Peyer's patch (tissue), 4 donors: ENCODE measurements around the gene UBE2Q2. TPM values are rescaled to one million over a fixed set of nuclear protein-coding genes. Genes with fewer than 3 reads are reported as not detected.

ENCODE experiments used
- DNase-seq, 3 donors: peaks; one replicate each; pipeline ENCODE4 v3.0.0-alpha.2; 2017 to 2019
- H3K27ac ChIP-seq, 4 donors: fragments of 200-600 bp; sonication (generic); one replicate each; pipeline ENCODE4 v1.5.1; 2016 to 2019
- H3K27me3 ChIP-seq, 2 donors: fragments of 200-600 bp; sonication (generic); one replicate each; pipeline ENCODE4 v1.5.1; 2019
- H3K36me3 ChIP-seq, 3 donors: fragments of 200-600 bp; sonication (generic); one replicate each; pipeline ENCODE4 v1.5.1; 2016 to 2019
- H3K4me1 ChIP-seq, 4 donors: fragments of 200-600 bp; sonication (generic); one replicate each; pipeline ENCODE4 v1.5.1; 2016 to 2019
- H3K4me3 ChIP-seq, 4 donors: fragments of 200-600 bp; sonication (generic); 1 replicate in 3 of 4; 2 replicates in 1 of 4; pipeline ENCODE4 v1.5.1; 2016 to 2019; ENCODE audit warnings: mild to moderate bottlenecking in 1 of 4
- H3K9me3 ChIP-seq, 4 donors: fragments of 200-600 bp; sonication (generic); one replicate each; pipeline ENCODE4 v1.5.1; 2016 to 2019; ENCODE audit warnings: mild to moderate bottlenecking in 1 of 4
- CTCF ChIP-seq, 6 experiments: fragments of 450-650 bp in 4 of 6; fragments of 200-600 bp in 2 of 6; sonication (generic) in 1 of 6; IDR thresholded peaks; one replicate each; pipeline ENCODE4 v1.5.1; 2017 to 2019; ENCODE audit warnings: antibody characterized with exemption in 6 of 6, mild to moderate bottlenecking in 3 of 6, moderate library complexity in 1 of 6
- POLR2A ChIP-seq, 2 donors: fragments of 450-650 bp; IDR thresholded peaks; one replicate each; pipeline ENCODE4 v1.5.1; 2017; ENCODE audit warnings: antibody characterized with exemption in 2 of 2, mild to moderate bottlenecking in 2 of 2, moderate library complexity in 2 of 2
- total RNA-seq, 4 donors: library from RNA; depleted of rRNA; stranded (reverse); fragments of >200 nt; gene quantifications; one replicate each; pipeline ENCODE4 v1.1.0, GENCODE V29; 2016

UBE2Q2 gene
- total RNA-seq, 4 donors from 2014 or later: 9.3 to 52.0 (median 12.2) TPM

- Histone ChIP-seq H3K36me3 (peaks cover 0 to 27% (median 0%) of the 10 kb centered on the region in 3 donors), H3K27ac (no peak overlapping the region), H3K4me3 (no peak overlapping the region), H3K27me3 (no peaks in the 10 kb centered on the region), H3K9me3 (no peaks in the 10 kb centered on the region), H3K4me1 (peaks cover 0 to 6% (median 0%) of the 10 kb centered on the region in 4 donors)
- TF ChIP-seq POLR2A (IDR thresholded peaks at IDR 0.05) (no peak), CTCF (IDR thresholded peaks at IDR 0.05) (no peak)
- no peak for DNase-seq
Measured at GRCh38 chr15:75927601-75928000, 84.4 kb downstream of the UBE2Q2 start.

- Histone ChIP-seq H3K4me3 (no peak overlapping the region), H3K27ac (no peak overlapping the region), H3K36me3 (peaks cover 0 to 33% (median 0%) of the 10 kb centered on the region in 3 donors), H3K27me3 (no peaks in the 10 kb centered on the region), H3K9me3 (no peaks in the 10 kb centered on the region), H3K4me1 (no peaks in the 10 kb centered on the region)
- peak in 4 of 6 experiments; percentile 10 to 31 (median 25) for TF ChIP-seq CTCF (IDR thresholded peaks at IDR 0.05)
- TF ChIP-seq POLR2A (IDR thresholded peaks at IDR 0.05): no peak
- no peak for DNase-seq
Measured at GRCh38 chr15:75928680-75929608, 85.7 kb downstream of the UBE2Q2 start.

GRCh38 chr15:75929799-75930565 lies 86.7 kb downstream of the UBE2Q2 start:
- Histone ChIP-seq H3K9me3 (no peaks in the 10 kb centered on the region), H3K4me1 (no peaks in the 10 kb centered on the region), H3K27ac (no peak overlapping the region), H3K4me3 (no peak overlapping the region), H3K36me3 (peaks cover 0 to 39% (median 0%) of the 10 kb centered on the region in 3 donors), H3K27me3 (no peaks in the 10 kb centered on the region)
- no peak for DNase-seq
- TF ChIP-seq CTCF (IDR thresholded peaks at IDR 0.05): no peak
- no peak for TF ChIP-seq POLR2A (IDR thresholded peaks at IDR 0.05)

GRCh38 chr15:75930866-75931265 lies 87.6 kb downstream of the UBE2Q2 start:
- Histone ChIP-seq H3K4me1 (no peaks in the 10 kb centered on the region), H3K9me3 (no peaks in the 10 kb centered on the region), H3K36me3 (peaks cover 0 to 46% (median 0%) of the 10 kb centered on the region in 3 donors), H3K27ac (no peak overlapping the region), H3K4me3 (no peak overlapping the region), H3K27me3 (no peaks in the 10 kb centered on the region)
- DNase-seq: no peak
- TF ChIP-seq CTCF (IDR thresholded peaks at IDR 0.05) (no peak), POLR2A (IDR thresholded peaks at IDR 0.05) (no peak)

GRCh38 chr15:75942464-75942863 lies 99.2 kb downstream of the UBE2Q2 start:
- TF ChIP-seq POLR2A (IDR thresholded peaks at IDR 0.05): no peak
- no peak for TF ChIP-seq CTCF (IDR thresholded peaks at IDR 0.05)
- DNase-seq: no peak
- no peak overlapping the region for H3K4me3 ChIP-seq
- H3K27ac ChIP-seq: no peak overlapping the region
- H3K9me3 ChIP-seq: no peaks in the 10 kb centered on the region
- no peaks in the 10 kb centered on the region for H3K4me1 ChIP-seq
- H3K36me3 ChIP-seq: no peaks in the 10 kb centered on the region
- no peaks in the 10 kb centered on the region for H3K27me3 ChIP-seq
